Activated T-helper 1 cell treated with anti-CD3 and anti-CD28 coated beads, Interleukin-12 subunit alpha, Interleukin-12 subunit beta, Interleukin-2, Interleukin-4 antibody, amounts not matched to agents 30 ng/mL and 10 ng/mL and 1 ng/mL, durations not matched to agents 14 hours and 24 hours and 36 hours (primary cell): ENCODE measurements around the gene TAF1D. TPM values are rescaled to one million over a fixed set of nuclear protein-coding genes. Genes with fewer than 3 reads are reported as not detected.
"Not testable (repeated sequence)": the region's sequence is repeated elsewhere in the genome, so short reads cannot be mapped to it uniquely, and the experiment has no call there.

Experiments used
- DNase-seq: peaks from one replicate; pipeline ENCODE4 v3.0.0; 2021; ENCODE audit warnings: low spot score
- H3K27ac Mint-ChIP-seq: one replicate; pipeline ENCODE4 v1.8.0; 2021; ENCODE audit warnings: mild to moderate bottlenecking, mixed read lengths
- H3K27me3 Mint-ChIP-seq: one replicate; pipeline ENCODE4 v1.8.0; 2022; ENCODE audit warnings: mild to moderate bottlenecking, moderate library complexity, mixed read lengths; ENCODE audit not compliant: insufficient read depth
- H3K36me3 Mint-ChIP-seq: one replicate; pipeline ENCODE4 v1.8.0; 2021; ENCODE audit warnings: low read depth, mixed read lengths
- H3K4me1 Mint-ChIP-seq: one replicate; pipeline ENCODE4 v1.8.0; 2021; ENCODE audit warnings: low read depth, mixed read lengths
- H3K4me3 Mint-ChIP-seq: one replicate; pipeline ENCODE4 v1.8.0; 2021; ENCODE audit warnings: mild to moderate bottlenecking, moderate library complexity, mixed read lengths
- H3K9me3 Mint-ChIP-seq: one replicate; pipeline ENCODE4 v1.8.0; 2021; ENCODE audit warnings: mixed read lengths
- intact Hi-C: fragments of 100-400 bp; cut with micrococcal nuclease; formaldehyde crosslinking; loops from one replicate; pipeline ENCODE4 v1.15.1; 2024
- total RNA-seq: library from RNA; stranded (reverse); gene quantifications from 2 replicates; pipeline ENCODE4 v1.2.3, GENCODE V29; 2022

TAF1D gene
- 337 and 345 TPM in 2 replicates for total RNA-seq

DNA sequence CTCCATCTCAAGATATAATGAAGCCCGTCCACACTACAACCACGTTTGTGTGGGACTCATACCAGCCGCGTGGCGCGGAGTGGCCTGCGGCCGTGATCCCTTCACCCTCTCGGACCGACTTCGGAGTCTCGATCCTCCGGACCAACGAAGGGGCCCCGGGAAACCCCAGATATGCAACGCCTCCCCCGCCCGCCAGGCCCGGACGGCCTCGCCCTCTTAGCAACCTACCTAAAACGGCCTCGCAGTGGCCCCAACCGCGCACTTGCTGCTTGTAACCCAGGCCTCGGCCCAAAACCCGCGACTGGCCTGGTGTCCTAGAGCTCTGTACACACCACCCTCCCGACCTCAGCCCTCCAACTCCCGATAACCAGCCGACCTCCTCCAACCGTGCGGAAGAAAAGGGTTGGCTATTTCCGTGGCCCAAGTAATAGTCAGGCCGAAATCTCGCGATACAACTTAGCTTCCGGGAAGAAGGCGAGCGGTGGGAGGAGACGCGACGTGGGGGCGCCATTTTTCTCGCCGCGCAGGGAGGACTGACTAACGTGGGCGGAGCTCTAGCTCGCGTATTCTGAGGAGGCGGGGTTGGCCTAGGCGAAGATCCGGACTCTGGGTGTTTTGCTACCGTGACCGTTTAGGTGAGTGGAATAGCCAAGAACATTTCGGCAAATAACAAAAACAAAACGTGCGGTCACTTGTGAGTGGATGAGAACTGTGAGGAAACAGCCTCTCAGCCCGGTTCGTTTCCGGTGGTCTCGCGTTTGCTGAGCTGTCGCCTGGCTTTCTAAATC lies at the start of gene TAF1D, which contains the start of gene C11orf54:
TAF1D (minus strand) TSS at position 402 of the 788 bp plus-strand sequence. CDS start 2,191 bp downstream, outside the sequence.
C11orf54 (plus strand) TSS at position 579 of the 788 bp plus-strand sequence. CDS start 5,722 bp downstream, outside the sequence.
- Mint-ChIP-seq H3K36me3 (peaks cover 55% of the 10 kb centered on the region), H3K4me1 (peaks cover 53% of the 10 kb centered on the region), H3K27me3 (no peaks in the 10 kb centered on the region)

GRCh38 chr11:93784935-93785360 lies 43.7 kb upstream of the TAF1D start:
- no peaks in the 10 kb centered on the region for H3K27me3 Mint-ChIP-seq
- peak overlapping the region; percentile 88 for H3K27ac Mint-ChIP-seq
- no peaks in the 10 kb centered on the region for H3K9me3 Mint-ChIP-seq
- intact Hi-C loops: loop anchor here (1.0 to 5.0 kb wide), 9 partner anchors 44 to 1302 kb away; partner anchors contain the start of genes ANKRD49, C11orf54, CEP295 and CWC15
- H3K36me3 Mint-ChIP-seq: peaks cover 32% of the 10 kb centered on the region
- peak overlapping the region; percentile 93 for H3K4me3 Mint-ChIP-seq
- DNase-seq: no peak
- H3K4me1 Mint-ChIP-seq: peaks cover 45% of the 10 kb centered on the region

More for the DNA sequence above, at the start of gene TAF1D, which contains the start of gene C11orf54:
- H3K27ac Mint-ChIP-seq: peak within 1 kb of the TSS; percentile 99
- intact Hi-C loops: loop anchor here (1.0 to 5.0 kb wide), 9 partner anchors 43 to 1326 kb away; partner anchors contain the start of genes ANKRD49, CEP295, CWC15 and FUT4
- DNase-seq: peak; percentile 96
- peak within 1 kb of the TSS; percentile 100 for H3K4me3 Mint-ChIP-seq
- no peaks in the 10 kb centered on the region for H3K9me3 Mint-ChIP-seq

DNA sequence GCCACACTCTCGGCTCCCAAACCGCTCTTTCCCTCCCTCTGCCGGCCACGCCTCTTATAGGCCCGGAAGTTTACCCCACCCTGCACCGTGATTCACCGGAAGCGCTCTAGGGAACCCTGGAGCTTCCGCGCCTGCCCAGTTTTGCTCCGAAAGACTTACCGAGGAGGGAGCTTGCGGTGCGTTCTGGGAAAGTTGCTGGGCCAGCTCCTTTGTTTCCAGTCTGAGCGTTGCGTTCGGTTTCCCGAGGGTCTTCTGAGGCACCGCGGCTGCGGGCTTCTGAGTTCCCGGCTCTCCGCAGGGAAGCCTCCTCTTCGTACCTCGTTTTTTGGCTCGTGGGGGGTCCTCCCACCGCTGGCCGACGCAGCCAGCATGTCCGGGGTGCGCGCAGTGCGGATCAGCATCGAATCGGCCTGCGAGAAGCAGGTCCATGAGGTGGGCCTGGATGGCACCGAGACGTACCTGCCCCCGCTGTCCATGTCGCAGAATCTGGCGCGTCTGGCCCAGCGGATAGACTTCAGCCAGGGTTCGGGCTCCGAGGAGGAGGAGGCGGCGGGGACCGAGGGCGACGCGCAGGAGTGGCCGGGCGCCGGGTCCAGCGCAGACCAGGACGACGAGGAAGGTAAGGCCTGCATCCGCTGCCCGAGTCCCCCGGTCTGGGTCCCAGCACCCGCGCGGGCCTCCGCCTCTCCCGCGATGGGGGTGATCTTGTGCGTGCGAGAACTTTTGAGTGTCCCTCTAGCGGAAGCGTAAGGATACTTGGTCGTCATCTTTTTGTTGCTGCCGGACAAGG lies 43.0 kb upstream of the TAF1D start, which contains the start of gene MED17:
MED17 (plus strand) TSS at position 138 of the 790 bp plus-strand sequence; CDS start at position 370, 232 bp downstream.
- Mint-ChIP-seq H3K9me3 (no peaks in the 10 kb centered on the region), H3K36me3 (peaks cover 27% of the 10 kb centered on the region), H3K4me3 (peak within 1 kb of the TSS; percentile 93), H3K27ac (peak within 1 kb of the TSS; percentile 88), H3K27me3 (no peaks in the 10 kb centered on the region), H3K4me1 (peaks cover 45% of the 10 kb centered on the region)
- intact Hi-C loops: loop anchor here (1.0 to 5.0 kb wide), 9 partner anchors 43 to 1303 kb away; partner anchors contain the start of genes ANKRD49, C11orf54, CEP295 and CWC15
- DNase-seq: peak; percentile 87

DNA sequence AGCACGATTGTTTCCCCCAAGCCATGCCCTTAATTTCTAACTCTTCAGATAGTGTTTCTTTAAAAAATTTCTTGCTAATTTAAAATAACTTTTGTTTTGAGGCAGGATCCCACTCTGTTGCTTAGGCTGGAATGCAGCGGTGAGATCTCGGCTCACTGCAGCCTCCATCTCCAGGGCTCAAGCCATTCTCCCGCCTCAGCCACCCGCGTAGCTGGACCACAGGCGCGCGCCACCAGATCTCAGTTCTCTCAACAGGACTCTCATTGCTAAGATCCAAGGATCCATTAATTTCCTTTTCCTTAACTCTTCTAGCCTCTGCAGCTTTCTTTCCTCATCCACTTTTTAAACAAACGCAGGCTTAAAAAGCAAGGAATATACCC lies 42.5 kb upstream of the TAF1D start:
- H3K9me3 Mint-ChIP-seq: no peaks in the 10 kb centered on the region
- peak overlapping the region; percentile 93 for H3K4me3 Mint-ChIP-seq
- H3K4me1 Mint-ChIP-seq: peaks cover 43% of the 10 kb centered on the region
- no peak for DNase-seq
- intact Hi-C loops: loop anchor here (1.0 to 5.0 kb wide), 9 partner anchors 42 to 1304 kb away; partner anchors contain the start of genes ANKRD49, C11orf54, CEP295 and CWC15
- peak overlapping the region; percentile 88 for H3K27ac Mint-ChIP-seq
- H3K36me3 Mint-ChIP-seq: peaks cover 25% of the 10 kb centered on the region
- H3K27me3 Mint-ChIP-seq: no peaks in the 10 kb centered on the region

GRCh38 chr11:93783362-93783761 lies 42.1 kb upstream of the TAF1D start:
- peak overlapping the region; percentile 88 for H3K27ac Mint-ChIP-seq
- intact Hi-C loops: loop anchor here (5.0 kb wide), 2 partner anchors 1189 to 1304 kb away; partner anchors contain the start of genes CWC15, ENDOD1 and KDM4D
- peaks cover 41% of the 10 kb centered on the region for H3K4me1 Mint-ChIP-seq
- no peak for DNase-seq
- H3K27me3 Mint-ChIP-seq: no peaks in the 10 kb centered on the region
- H3K4me3 Mint-ChIP-seq: peak overlapping the region; percentile 93
- no peaks in the 10 kb centered on the region for H3K9me3 Mint-ChIP-seq
- H3K36me3 Mint-ChIP-seq: peaks cover 23% of the 10 kb centered on the region

DNA sequence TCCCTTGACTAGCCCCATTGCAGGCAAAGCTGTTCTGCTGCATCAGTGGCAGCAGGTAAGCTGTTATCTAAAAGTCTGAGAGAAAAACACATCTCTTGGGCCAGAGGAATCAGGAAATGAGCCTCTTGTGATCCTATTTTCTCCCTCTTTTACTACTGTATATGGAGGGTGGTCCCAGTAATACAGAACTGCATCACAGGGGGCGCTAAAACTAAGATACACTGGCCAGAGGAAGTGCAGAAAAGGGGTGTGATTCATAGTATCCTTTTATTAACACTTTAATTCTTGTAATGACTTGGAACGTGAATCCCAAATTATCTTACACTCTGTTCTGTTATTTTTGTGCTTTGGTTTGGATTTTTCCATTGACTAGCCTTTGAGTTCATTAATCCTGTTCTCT lies 34.0 kb upstream of the TAF1D start:
- Mint-ChIP-seq H3K4me3 (no peak overlapping the region), H3K36me3 (peaks cover 2% of the 10 kb centered on the region), H3K27ac (no peak overlapping the region), H3K27me3 (no peaks in the 10 kb centered on the region), H3K9me3 (peaks cover 6% of the 10 kb centered on the region), H3K4me1 (no peaks in the 10 kb centered on the region)
- DNase-seq: no peak
- intact Hi-C loops: no loop called here

GRCh38 chr11:93774560-93774959 lies 33.3 kb upstream of the TAF1D start:
- H3K4me1 Mint-ChIP-seq, H3K4me3 Mint-ChIP-seq, H3K27me3 Mint-ChIP-seq, intact Hi-C loops, H3K27ac Mint-ChIP-seq, DNase-seq, H3K36me3 Mint-ChIP-seq, H3K9me3 Mint-ChIP-seq: not testable (repeated sequence)

DNA sequence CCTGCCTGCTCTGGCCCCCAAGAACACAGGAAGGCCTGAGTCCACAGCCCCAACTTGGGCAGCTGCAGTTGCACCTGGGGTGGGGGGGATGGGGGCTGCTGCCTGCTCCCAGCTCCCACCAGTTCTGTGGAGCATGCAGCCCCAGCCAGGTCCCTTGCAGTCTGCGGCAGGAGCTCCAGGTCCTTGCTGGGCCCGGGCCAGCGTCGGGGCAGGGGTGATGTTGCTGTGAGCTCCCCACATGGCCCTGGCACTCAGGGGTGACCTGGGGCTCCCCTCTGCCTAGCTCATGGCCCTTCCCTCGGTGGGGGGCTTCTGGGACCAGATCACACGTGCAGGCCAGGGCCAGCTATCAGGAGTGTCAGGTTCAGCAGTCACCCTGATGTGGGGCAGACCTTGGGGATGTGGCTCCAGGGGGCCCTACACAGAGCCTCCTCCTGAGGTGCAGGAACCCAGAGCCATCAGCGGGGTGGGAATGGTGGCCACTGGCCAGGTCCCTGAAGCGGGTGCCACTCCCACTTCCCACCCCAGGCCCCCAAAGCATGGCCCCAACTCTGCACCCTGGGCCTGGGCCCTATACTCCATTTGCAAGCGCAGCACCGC lies 32.4 kb upstream of the TAF1D start:
- Mint-ChIP-seq H3K36me3 (peaks cover 2% of the 10 kb centered on the region), H3K27me3 (no peaks in the 10 kb centered on the region), H3K4me1 (no peaks in the 10 kb centered on the region), H3K9me3 (peaks cover 6% of the 10 kb centered on the region), H3K4me3 (no peak overlapping the region), H3K27ac (no peak overlapping the region)
- intact Hi-C loops: no loop called here
- no peak for DNase-seq

GRCh38 chr11:93773045-93773477 lies 31.8 kb upstream of the TAF1D start:
- Mint-ChIP-seq H3K4me3 (no peak overlapping the region), H3K9me3 (peaks cover 12% of the 10 kb centered on the region), H3K4me1 (no peaks in the 10 kb centered on the region), H3K36me3 (peaks cover 4% of the 10 kb centered on the region), H3K27ac (no peak overlapping the region), H3K27me3 (no peaks in the 10 kb centered on the region)
- intact Hi-C loops: no loop called here
- no peak for DNase-seq

DNA sequence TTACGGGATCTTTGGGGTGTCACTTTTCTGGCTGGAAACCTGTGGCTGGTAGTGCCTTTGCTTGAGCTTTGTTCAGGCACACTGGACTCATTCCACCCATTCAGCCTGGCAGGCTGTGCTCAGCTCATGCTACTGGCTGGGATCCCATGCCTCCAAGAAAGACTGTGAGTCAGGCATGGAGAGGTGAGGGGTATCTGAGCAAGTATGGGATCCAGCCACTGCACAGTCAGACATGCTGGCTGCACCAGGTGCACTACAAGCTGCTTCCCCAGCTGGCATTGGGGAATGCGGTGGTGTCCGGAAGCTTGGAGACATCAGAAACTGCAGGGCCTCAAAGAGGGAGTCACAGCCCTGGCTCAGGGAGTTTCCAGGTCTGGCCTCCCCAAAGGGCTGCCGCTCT lies 30.8 kb upstream of the TAF1D start:
- no peak for DNase-seq
- no peak overlapping the region for H3K4me3 Mint-ChIP-seq
- peaks cover 16% of the 10 kb centered on the region for H3K9me3 Mint-ChIP-seq
- intact Hi-C loops: no loop called here
- H3K4me1 Mint-ChIP-seq: no peaks in the 10 kb centered on the region
- H3K27ac Mint-ChIP-seq: no peak overlapping the region
- H3K36me3 Mint-ChIP-seq: peaks cover 6% of the 10 kb centered on the region
- no peaks in the 10 kb centered on the region for H3K27me3 Mint-ChIP-seq

GRCh38 chr11:93770160-93770559 lies 28.9 kb upstream of the TAF1D start:
- Mint-ChIP-seq H3K4me1 (no peaks in the 10 kb centered on the region), H3K9me3 (peaks cover 26% of the 10 kb centered on the region), H3K4me3 (no peak overlapping the region), H3K27ac (no peak overlapping the region), H3K27me3 (no peaks in the 10 kb centered on the region), H3K36me3 (peaks cover 12% of the 10 kb centered on the region)
- intact Hi-C loops: no loop called here
- DNase-seq: no peak

- intact Hi-C loops: no loop called here
- Mint-ChIP-seq H3K36me3 (peaks cover 23% of the 10 kb centered on the region), H3K27ac (no peak overlapping the region), H3K4me3 (no peak overlapping the region), H3K9me3 (peaks cover 25% of the 10 kb centered on the region), H3K4me1 (no peaks in the 10 kb centered on the region), H3K27me3 (no peaks in the 10 kb centered on the region)
- DNase-seq: no peak
Observed at GRCh38 chr11:93767018-93767417, 25.7 kb upstream of the TAF1D start.
